Diencephalon (tissue), 1 donor: ENCODE measurements around the gene UCN. TPM values are rescaled to one million over a fixed set of nuclear protein-coding genes. Genes with fewer than 3 reads are reported as not detected.

ENCODE experiments used
- total RNA-seq: library from RNA; depleted of rRNA; stranded (reverse); fragments of >200 nt; gene quantifications from one replicate; pipeline ENCODE4 v1.2.3, GENCODE V29; 2014

Gene UCN
- total RNA-seq: 0.92 TPM

GRCh38 chr2:27308359-27308881 is at the start of gene UCN:
TSS of gene UCN (minus strand) at chr2:27308445. CDS start at chr2:27307895, 550 bp downstream.

GRCh38 chr2:27356382-27357181 is 48.3 kb upstream of the UCN start, which contains the start of gene GTF3C2:
TSS of gene GTF3C2 (minus strand) at chr2:27356764. CDS start at chr2:27343554, 13,210 bp downstream.

GRCh38 chr2:27322766-27323595 is 14.7 kb upstream of the UCN start, which contains the start of gene MPV17:
TSS of gene MPV17 (minus strand) at chr2:27323097. CDS start at chr2:27322517, 580 bp downstream.

GRCh38 chr2:27281855-27282559 is 26.2 kb downstream of the UCN start, which contains the start of gene TRIM54:
TSS of gene TRIM54 (plus strand) at chr2:27282429. CDS start at chr2:27282732, 303 bp downstream.

GRCh38 chr2:27275211-27276150 is 32.8 kb downstream of the UCN start, which contains the start of gene DNAJC5G:
TSS of gene DNAJC5G (plus strand) at chr2:27275433. CDS start at chr2:27276729, 1,296 bp downstream.

GRCh38 chr2:27262379-27263286 is 45.6 kb downstream of the UCN start, which contains the start of gene SLC30A3:
TSS of gene SLC30A3 (minus strand) at chr2:27263047. CDS start at chr2:27262906, 141 bp downstream.

Other genes with a start within 250 kb of the UCN start
- 158 TPM for gene OST4, start 236.8 kb downstream of the UCN start, total RNA-seq
- 6.2 TPM for gene EMILIN1, start 229.8 kb downstream of the UCN start, total RNA-seq
- gene KHK, start 221.7 kb downstream of the UCN start, total RNA-seq: 8.8 TPM
- 28.8 TPM for gene CGREF1, start 189.3 kb downstream of the UCN start, total RNA-seq
- 0.46 TPM for gene ABHD1, start 184.6 kb downstream of the UCN start, total RNA-seq
- 24.7 TPM for gene PREB, start 173.8 kb downstream of the UCN start, total RNA-seq
- gene PRR30, start 169.0 kb downstream of the UCN start, total RNA-seq: not detected
- gene TCF23, start 159.4 kb downstream of the UCN start, total RNA-seq: not detected
- gene ATRAID, start 96.4 kb downstream of the UCN start, total RNA-seq: 57.7 TPM
- 27.7 TPM for gene SLC5A6, start 96.2 kb downstream of the UCN start, total RNA-seq
- gene CAD, start 91.1 kb downstream of the UCN start, total RNA-seq: 27.2 TPM
- 2.1 TPM for gene SLC30A3, start 45.4 kb downstream of the UCN start, total RNA-seq
- 0.23 TPM for gene DNAJC5G, start 33.0 kb downstream of the UCN start, total RNA-seq
- gene TRIM54, start 26.0 kb downstream of the UCN start, total RNA-seq: not detected
- gene MPV17, start 14.7 kb upstream of the UCN start, total RNA-seq: 45.7 TPM
- gene GTF3C2, start 48.3 kb upstream of the UCN start, total RNA-seq: 32.3 TPM
- gene EIF2B4, start 61.9 kb upstream of the UCN start, total RNA-seq: 23.8 TPM
- 66.0 TPM for gene SNX17, start 62.2 kb upstream of the UCN start, total RNA-seq
- gene ZNF513, start 72.3 kb upstream of the UCN start, total RNA-seq: 14.1 TPM
- gene PPM1G, start 101.1 kb upstream of the UCN start, total RNA-seq: 67.1 TPM
- gene NRBP1, start 120.2 kb upstream of the UCN start, total RNA-seq: 78.2 TPM
- 0.46 TPM for gene KRTCAP3, start 133.9 kb upstream of the UCN start, total RNA-seq
- 42.0 TPM for gene IFT172, start 181.3 kb upstream of the UCN start, total RNA-seq
- 52.8 TPM for gene FNDC4, start 186.8 kb upstream of the UCN start, total RNA-seq
- 0.69 TPM for gene GCKR, start 188.4 kb upstream of the UCN start, total RNA-seq